ENCODE results near the gene NOXO1. TPM values are rescaled to one million over a fixed set of nuclear protein-coding genes. Genes with fewer than 3 reads are reported as not detected.

Gene NOXO1
- total RNA-seq, 3 donors from 2014 or later, result 0.88 to 0.98 TPM; not detected in 1

DNA sequence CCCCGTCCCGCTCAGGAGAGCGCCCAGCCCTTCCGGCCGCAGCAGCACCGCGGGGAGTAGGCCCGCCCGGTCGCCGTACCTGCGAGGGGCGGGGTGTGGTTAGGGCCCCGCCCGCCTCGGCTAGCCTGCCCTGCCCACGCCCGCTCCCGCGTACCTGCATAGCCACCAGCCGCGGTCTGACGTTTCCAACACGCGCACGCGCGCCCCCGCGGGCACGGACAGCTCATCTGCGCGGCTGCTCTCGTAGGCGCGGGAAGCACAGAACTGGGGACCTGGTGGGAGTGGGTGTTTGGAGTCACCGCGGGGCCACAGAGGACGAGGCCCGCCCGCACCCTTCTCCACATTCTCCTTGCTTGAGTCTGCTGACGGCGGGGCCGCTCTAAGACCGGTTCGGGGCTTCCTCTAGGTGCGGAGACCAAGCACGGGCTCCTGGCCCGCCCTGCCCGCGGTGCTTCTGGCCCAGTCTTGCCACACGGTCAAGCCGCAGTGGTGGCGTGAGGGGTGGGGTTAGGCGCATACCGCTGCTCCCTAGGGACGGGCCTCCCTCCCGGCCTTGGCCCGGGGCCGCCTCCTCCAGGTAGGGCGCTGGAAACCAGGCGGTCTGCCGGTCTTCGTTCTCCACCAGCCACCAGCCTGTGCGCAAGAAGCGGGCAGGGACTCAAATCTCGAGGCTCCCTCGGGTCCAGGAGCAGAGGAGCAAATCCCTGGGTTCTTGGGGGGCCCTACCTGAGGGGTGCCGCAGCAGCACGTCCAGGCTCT is 1.8 kb downstream of the NOXO1 start:
- H3K9me3 ChIP-seq, result no peaks in the 10 kb centered on the region
- peak in 1 of 2 donors; percentile 84 for DNase-seq (ENCODE audit: low spot score in 2 of 2)
- intact Hi-C loops (cut with DNase I; ENCODE audit: low total_unique reads), result no loop called here
- peaks cover 10% of the 10 kb centered on the region for H3K36me3 ChIP-seq
- peak overlapping the region; percentile 38 to 51 for H3K27ac ChIP-seq
- TF ChIP-seq, protein P1, sequence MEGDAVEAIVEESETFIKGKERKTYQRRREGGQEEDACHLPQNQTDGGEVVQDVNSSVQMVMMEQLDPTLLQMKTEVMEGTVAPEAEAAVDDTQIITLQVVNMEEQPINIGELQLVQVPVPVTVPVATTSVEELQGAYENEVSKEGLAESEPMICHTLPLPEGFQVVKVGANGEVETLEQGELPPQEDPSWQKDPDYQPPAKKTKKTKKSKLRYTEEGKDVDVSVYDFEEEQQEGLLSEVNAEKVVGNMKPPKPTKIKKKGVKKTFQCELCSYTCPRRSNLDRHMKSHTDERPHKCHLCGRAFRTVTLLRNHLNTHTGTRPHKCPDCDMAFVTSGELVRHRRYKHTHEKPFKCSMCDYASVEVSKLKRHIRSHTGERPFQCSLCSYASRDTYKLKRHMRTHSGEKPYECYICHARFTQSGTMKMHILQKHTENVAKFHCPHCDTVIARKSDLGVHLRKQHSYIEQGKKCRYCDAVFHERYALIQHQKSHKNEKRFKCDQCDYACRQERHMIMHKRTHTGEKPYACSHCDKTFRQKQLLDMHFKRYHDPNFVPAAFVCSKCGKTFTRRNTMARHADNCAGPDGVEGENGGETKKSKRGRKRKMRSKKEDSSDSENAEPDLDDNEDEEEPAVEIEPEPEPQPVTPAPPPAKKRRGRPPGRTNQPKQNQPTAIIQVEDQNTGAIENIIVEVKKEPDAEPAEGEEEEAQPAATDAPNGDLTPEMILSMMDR (IDR thresholded peaks at IDR 0.05), result no peak
- TF ChIP-seq POLR2AphosphoS5 (IDR thresholded peaks at IDR 0.05) (no peak), POLR2A (IDR thresholded peaks at IDR 0.05) (no peak)
- H3K4me3 ChIP-seq, result peak overlapping the region in 2 of 3 donors; percentile 36 to 60
- peaks cover 0 to 5% of the 10 kb centered on the region in 2 donors for H3K4me1 ChIP-seq
- H3K27me3 ChIP-seq, result peaks cover 0 to 14% of the 10 kb centered on the region in 2 donors

DNA sequence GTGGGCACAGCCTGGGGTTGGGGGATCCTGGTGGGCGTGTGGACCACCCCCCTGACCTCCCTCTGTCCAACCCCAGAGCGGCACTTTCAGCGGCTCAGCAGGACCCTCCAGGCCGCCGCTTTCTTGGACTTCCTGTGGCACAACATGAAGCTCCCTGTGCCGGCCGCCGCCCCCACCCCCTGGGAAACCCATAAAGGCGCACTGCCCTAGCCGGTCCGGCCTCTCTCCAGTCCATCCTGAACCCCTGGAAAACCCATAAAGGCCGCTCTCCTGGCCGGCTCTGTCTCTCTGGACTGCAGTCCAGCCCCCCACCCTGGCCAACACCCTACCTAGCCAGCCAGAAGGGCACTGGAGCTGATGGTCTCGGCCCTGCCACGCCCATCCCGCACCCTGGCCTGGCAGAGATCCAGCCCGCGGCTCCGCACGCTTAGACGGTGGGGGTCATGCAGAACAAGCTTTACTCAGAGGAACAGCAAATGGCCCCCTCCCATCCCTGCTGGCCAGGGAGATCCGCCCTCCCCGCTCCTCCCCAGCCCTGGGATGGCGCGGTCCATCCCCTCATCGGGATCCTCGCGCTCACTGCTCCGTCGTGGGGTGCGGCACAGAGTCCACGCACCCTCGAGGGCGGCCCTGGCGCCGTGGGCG is 2.7 kb downstream of the NOXO1 start:
- TF ChIP-seq, protein P1 (IDR thresholded peaks at IDR 0.05), result no peak
- no peak for TF ChIP-seq POLR2A (IDR thresholded peaks at IDR 0.05)
- no peak for TF ChIP-seq POLR2AphosphoS5 (IDR thresholded peaks at IDR 0.05)
- Histone ChIP-seq H3K9me3 (no peaks in the 10 kb centered on the region), H3K4me1 (peaks cover 0 to 4% of the 10 kb centered on the region in 2 donors), H3K36me3 (peaks cover 10% of the 10 kb centered on the region), H3K27ac (peak overlapping the region; percentile 38 to 51), H3K4me3 (peak overlapping the region in 2 of 3 donors; percentile 36 to 60), H3K27me3 (peaks cover 0 to 14% of the 10 kb centered on the region in 2 donors)
- intact Hi-C loops (cut with DNase I; ENCODE audit: low total_unique reads), result no loop called here
- DNase-seq (ENCODE audit: low spot score in 2 of 2), result no peak

- no peaks in the 10 kb centered on the region for H3K9me3 ChIP-seq
- peaks cover 10% of the 10 kb centered on the region for H3K36me3 ChIP-seq
- H3K4me3 ChIP-seq, result no peak overlapping the region
- TF ChIP-seq, protein P1 (IDR thresholded peaks at IDR 0.05), result no peak
- TF ChIP-seq POLR2A (IDR thresholded peaks at IDR 0.05) (no peak), POLR2AphosphoS5 (IDR thresholded peaks at IDR 0.05) (no peak)
- H3K27ac ChIP-seq, result no peak overlapping the region
- no peak for DNase-seq (ENCODE audit: low spot score in 2 of 2)
- peaks cover 0 to 14% of the 10 kb centered on the region in 2 donors for H3K27me3 ChIP-seq
- intact Hi-C loops (cut with DNase I; ENCODE audit: low total_unique reads), result no loop called here
- peaks cover 4% of the 10 kb centered on the region in 2 donors for H3K4me1 ChIP-seq
Measured at GRCh38 chr16:1977875-1978268, 3.4 kb downstream of the NOXO1 start.

DNA sequence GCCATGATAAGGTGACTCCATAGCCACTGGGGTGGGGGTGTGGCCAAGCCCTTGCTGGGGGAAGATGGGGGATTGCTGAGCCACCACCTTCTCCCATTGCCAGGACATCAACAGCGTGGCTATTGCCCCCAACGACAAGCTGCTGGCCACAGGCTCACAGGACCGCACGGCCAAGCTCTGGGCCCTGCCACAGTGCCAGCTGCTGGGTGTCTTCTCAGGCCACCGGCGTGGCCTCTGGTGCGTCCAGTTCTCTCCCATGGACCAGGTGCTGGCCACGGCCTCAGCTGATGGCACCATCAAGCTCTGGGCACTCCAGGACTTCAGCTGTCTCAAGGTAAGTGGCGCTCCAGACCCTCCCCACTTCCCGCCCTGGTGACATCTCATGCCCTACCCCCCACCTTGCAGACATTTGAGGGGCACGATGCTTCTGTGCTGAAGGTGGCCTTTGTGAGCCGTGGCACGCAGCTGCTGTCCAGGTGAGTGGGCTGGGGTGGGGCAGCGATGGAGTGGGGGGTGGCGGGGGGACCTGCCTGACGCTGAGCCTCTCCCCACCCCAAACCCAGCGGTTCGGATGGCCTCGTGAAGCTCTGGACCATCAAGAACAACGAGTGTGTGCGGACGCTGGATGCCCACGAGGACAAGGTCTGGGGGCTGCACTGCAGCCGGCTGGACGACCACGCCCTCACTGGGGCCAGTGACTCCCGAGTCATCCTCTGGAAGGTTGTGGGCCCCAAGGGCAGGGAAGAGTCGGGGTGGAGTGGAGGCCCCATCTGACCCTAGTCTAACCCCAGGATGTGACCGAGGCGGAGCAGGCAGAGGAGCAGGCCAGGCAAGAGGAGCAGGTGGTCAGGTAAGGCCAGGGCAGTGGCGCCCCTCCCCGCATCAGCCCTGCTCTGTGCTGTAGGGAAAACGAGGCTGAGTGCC is 4.1 kb downstream of the NOXO1 start:
- Histone ChIP-seq H3K4me1 (peaks cover 8 to 10% of the 10 kb centered on the region in 2 donors), H3K27ac (no peak overlapping the region), H3K9me3 (no peaks in the 10 kb centered on the region), H3K36me3 (peaks cover 10% of the 10 kb centered on the region), H3K4me3 (no peak overlapping the region), H3K27me3 (peaks cover 0 to 14% of the 10 kb centered on the region in 2 donors)
- TF ChIP-seq POLR2A (IDR thresholded peaks at IDR 0.05) (no peak), POLR2AphosphoS5 (IDR thresholded peaks at IDR 0.05) (no peak)
- TF ChIP-seq, protein P1 (IDR thresholded peaks at IDR 0.05), result no peak
- DNase-seq (ENCODE audit: low spot score in 2 of 2), result no peak
- intact Hi-C loops (cut with DNase I; ENCODE audit: low total_unique reads), result no loop called here

All from breast epithelium (tissue), 4 donors.